ENCODE data around the gene PLA2G2D.

The PLA2G2D gene

DNA sequence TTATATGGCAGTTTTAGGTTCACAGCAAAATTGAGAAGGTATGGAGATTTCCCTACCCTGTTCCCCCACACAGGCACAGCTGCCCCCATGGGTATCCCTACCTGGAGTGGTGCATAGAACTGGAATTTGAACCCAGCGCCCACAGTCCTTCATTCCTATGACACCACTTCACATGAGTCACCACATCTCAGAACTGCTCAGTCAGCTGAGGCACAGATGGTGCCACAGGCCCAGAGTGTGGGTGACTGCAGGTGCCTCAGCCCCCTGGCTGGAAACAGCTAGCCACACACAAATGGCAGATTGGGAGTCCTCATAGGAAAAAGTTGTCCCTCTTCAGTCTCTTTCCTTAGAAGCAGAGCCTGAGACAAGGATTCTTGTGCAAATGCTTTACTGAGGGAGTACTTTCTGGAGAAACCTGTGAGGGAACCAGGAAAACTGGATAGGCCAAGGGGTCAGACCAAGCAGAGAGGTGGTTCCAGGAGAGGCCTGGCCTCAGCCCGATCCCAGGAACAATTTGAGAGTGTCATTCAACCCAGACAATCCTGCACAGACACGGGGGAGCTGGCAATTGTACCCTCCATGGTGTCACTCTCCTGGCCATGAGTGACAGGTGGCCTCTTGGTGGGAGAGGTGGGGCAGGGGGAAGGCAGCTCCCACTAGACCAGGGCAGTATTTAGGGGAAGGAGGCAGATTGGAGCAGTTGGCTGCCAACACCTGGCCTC, 6.9 kb downstream of the PLA2G2D start:
- no peak for DNase-seq

DNA sequence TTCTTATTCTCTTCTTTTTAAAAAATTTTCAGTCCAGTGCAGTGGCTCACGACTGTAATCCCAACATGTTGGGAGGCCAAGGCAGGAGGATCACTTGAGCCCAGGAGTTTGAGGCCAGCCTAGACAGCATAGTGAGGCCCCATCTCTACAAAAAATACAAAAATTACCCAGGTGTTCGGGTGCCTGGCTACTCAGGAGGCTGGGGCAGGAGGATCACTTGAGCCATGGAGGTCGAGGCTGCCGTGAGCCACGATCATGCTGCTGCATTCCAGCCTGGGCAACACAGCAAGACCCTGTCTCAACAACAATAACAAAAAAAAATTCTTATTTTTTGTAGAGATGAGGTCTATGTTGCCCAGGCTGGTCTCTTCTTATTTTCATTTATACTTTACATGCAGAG, 7.9 kb downstream of the PLA2G2D start:
- no peak for DNase-seq

DNA sequence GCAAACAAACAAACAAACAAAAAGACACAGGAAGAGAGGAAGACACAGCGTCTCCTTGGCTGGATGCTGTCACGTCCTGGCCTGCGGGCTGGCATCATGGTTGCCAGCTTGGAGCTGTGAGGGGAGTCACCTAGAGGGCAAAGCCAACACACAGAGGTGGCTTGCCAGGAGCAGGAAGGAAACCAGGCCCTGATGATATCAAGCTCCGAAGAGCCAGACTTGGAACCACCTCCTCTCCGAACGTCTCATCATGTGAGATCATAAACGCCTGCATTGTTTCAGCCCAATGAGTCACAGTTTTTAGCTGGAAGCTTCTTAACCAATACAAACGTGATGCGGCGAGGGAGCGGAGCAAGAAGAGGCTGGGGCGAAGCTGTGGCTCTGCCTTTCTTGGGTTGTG, 8.7 kb downstream of the PLA2G2D start:
- DNase-seq, result no peak

DNA sequence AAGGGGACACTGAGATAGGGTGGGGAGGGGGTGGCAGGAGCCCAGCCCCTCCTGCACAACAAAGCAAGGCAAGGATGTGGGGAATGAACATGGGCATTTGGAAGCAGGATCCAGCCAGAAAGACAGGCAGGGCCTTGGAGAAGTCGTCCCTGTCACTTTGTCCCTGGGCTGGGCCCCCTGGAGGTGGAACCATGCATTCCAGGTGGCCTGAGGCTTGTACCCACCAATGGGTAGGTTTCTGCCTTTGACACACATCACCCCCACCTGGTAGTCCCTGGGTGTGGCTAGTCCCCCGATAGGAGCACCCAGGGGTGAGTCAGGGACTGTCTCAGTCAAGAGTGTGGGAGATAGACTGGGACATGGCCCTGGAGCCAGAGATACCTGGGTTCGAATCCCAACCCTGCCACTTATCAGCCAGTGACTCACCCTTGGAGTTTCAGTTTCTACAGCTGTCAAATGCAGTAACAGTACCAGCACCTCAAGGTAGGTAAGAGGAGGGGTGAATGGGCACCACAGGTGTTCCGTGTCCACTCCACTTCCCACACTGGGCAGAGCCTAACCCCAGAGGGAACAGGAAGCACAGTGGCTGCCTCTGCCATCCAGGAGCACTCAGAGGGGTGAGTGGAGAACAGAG, 10.0 kb downstream of the PLA2G2D start:
- DNase-seq, result no peak

DNA sequence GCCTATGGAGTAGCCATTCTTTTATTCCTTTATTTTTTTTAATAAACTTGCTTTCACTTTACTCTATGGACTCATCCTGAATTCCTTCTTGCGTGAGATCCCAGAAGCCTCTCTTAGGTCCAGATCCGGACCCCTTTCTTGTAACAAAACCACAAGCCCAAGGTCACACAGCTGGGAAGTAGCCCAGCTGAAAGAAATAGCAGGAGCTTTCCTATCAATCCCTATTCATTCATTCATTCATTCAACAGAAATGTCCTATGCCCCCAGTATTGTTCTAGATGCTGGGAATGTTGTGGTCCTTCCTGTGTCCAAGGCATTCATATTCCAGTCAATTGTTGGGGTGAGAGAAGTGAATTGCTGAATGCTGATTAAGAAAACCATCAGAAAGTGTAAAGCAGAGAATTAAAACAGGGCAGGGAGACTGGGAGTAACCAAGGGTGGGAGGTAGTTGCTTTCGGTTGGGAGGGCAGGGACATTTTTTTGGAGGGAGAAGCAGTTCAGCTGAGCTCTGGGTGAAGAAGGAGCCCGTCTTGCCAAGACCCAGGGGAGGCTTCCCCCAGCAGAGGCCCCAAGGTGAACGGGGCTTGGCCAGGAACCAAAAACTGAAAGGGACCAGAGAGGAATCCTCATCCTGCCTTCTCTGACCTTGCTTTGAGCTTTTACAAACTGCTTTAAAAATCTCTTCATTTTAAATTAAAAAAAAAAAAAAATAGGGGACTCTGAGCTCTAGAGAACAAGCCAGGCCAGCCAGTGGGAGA, 10.8 kb downstream of the PLA2G2D start:
- DNase-seq, result no peak

DNA sequence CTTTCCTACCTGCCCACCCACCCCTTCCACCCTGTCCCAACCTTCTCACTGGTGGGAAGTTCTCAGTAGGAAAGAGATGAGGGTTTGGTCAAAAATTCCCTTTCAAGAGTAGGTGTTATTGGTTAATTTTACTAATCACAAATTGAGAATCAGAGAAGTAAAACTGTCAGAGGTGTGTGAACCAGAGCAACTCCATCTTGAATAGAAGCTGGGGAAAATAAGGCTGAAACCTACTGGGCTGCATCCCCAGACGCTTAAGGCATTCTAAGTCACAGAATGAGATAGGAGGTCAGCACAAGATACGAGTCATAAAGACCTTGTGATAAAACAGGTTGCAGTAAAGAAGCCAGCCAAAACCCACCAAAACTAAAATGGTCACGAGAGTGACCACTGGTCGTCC, 11.5 kb downstream of the PLA2G2D start:
- no peak for DNase-seq

DNA sequence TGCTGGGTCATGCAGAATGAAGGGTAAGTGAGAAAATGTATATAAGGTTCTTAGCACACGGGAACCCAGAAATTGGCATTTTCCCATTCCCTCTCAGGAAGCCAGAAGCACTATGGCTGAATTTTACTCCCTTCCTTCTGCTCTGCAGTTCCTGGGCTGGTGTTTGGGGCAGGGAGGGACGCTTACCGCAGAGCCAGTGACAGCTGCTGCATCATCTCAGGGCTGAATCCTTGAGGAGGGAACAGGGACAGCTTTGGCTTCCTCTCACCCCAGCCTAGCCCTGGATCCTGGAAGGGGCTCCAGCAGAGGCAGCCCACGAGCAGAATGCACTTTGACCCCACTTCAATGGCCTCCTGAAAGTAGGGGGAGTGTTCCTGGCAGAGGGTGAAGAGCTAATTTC, 12.0 kb downstream of the PLA2G2D start:
- DNase-seq, result no peak

DNA sequence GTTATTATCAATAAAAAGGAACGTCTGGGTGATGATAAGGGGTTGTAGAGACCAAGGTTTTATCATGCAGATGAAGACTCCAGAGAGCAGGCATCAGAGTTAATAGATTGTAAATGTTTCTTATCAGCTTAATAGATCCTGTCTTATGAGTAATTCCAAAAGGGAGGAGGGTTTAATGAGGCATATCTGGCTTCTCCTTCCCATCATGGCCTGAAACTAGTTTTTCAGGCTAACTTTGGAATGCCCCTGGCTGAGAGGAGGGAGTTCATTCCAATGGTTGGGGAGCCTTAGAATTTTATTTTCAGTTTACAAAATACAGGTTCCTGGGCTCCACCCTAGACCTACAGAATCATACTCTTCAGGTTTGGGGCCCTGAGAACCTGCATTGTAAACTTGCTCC, 13.5 kb downstream of the PLA2G2D start:
- DNase-seq, result no peak

DNA sequence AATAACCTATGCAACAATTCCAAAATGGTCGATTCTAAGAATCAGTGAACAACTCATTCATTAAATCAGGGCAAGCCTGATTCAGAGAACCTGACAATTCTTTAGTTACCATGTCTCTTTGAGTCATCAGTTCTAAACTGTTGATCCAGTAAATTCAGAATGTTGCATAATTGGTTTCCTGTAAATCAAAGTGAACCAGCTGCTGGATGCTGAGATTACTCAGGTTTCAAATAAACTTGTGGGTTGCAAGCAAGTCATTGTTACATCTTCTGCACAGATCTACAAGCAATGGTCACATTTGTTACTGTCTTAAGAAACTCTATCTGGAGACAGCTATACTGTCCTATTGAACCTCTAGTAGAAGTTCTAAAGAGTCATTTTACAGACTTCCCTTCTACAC, 16.5 kb downstream of the PLA2G2D start:
- DNase-seq, result no peak

DNA sequence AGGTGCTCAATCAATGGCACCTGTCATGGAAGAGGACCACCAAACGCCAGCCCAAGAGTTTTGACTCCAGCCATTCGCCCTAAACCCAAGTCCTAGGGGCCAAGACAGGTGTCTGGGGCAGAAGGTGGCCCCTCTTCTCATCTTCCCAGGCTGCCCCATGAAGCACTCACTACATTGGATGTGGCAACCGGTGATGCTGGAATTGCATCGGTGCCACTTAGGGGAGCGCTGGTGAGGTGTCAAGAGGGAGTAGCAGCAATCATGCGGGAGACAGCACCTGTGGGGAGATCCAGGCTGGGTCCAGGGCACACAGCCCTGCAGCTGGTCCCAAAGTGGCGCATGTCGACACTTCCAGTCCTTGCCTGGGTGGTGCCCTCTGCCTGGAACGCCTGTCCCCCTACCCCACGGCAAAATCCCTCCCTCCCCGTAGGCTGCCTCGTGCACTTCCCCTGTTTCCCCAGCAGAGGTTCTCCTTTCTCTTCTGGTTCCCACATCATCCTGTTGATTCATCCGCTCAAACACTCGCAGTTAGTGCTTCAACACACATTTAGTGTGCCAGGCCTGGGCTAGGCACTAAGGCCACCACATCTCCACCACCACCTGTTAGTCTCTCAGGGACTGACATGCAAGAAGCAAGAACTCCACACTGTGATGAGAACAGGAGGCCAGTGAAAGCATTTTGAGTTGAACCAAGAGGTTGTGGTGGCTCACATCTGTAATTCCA, 18.5 kb downstream of the PLA2G2D start:
- peak; percentile 23 to 44 for DNase-seq

DNA sequence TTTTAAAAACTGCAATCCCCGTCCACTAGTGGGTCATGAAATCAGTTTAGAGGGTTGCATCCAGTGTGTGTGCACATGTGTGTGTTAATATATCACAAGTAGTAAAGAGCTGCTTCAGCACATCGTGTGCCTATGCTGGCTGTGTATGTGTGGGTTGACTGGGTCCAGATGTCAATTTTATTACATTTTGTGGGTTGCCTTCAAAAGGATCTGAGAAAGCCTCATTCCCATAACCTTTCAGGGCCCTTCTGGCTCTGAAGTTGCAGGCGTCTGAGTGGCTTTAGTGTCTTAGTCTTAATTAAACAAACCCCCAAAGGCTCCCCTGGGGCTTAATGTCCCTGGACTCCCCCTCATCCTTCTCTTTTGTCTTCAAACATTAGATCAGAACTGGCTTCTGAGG, 19.8 kb downstream of the PLA2G2D start:
- DNase-seq, result no peak

DNA sequence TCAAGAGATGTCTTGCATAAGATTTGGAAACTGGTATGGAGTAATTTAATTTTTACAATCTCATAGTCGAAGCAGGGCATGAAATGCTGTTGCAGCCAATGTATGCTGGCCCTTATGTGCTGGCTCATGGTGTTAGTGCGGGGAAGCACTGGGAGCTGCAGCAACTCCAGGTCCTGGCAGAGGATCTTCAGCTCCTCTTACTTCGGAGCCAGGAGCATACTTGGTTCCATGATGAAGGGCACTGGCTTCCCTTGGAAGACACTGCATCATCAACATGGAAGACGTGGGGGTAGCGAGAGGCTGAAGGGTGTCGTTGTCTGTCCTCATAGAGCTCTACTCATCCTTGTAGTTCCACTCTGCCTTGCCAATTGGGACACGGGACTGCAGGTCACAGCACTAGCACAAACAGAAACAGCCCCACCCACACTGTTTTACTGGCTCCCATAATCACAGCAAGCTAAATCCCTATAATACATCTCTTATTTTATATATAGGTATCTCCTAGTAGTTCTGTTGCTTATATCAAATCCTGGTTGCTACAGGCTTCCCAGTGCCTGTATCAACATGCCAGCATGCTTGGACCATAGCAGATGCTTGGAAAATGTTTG, 22.4 kb downstream of the PLA2G2D start:
- no peak for DNase-seq

DNA sequence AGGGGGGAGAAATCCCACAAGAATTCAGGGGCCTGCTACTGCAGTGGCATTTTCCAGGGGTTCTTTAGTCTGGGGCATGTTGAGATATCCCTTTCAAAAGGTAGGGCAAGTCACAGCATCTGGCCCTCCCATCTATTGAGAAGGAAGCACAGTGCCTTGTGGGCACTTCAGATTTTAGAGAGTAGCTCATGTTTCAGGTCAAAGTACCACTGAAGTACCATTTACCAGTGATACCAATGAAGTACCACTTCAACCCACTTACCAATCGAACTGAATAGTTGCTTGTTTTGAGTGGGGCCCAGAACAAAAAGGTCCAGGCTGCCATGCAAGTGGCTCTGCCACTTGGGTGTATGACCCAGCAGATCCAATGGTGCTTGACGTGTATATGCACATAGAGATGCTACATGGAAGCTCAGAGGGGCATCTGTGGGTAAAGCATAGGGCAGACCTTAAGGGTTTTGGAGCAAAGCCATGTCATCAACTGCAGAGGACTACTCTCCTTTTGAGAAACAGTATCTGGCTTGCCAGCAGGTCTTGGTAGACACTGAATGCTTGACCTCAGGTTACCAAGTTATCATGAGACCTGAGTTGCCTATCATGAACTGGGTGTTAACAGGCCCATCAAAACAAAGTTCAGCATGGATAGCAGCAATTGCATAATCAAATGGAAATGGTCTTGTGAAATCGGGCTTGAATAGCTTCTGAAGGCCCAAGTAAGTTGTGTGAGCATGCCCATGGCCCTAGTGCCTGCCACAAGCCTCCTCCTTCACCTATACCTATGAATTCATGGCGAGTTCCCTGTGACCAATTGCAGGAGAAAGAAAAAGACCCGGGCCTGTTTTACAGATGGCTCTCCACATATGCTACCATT, 23.5 kb downstream of the PLA2G2D start:
- no peak for DNase-seq

DNA sequence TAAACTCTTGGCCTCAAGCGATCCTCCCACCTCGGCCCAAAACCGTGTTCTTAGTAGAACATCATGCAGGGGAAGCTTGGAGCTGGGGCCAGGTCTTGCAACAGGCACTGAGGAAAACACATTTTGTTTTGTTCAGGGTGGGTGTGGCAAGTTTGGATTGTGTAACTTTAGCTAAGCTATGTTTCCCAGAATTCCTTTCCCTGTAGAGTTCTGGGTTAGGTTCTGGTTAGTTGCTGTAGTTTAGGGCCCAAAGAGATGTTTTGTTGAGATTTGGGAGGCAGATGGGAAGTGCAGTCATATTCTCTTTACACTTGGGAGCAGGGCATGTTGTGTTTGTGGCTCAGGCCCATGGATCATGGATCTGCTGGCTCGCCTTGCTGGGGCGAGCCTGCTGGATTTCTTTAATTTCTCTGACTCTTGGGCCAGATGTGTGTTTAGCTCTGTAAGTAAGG, 25.4 kb downstream of the PLA2G2D start:
- no peak for DNase-seq

DNA sequence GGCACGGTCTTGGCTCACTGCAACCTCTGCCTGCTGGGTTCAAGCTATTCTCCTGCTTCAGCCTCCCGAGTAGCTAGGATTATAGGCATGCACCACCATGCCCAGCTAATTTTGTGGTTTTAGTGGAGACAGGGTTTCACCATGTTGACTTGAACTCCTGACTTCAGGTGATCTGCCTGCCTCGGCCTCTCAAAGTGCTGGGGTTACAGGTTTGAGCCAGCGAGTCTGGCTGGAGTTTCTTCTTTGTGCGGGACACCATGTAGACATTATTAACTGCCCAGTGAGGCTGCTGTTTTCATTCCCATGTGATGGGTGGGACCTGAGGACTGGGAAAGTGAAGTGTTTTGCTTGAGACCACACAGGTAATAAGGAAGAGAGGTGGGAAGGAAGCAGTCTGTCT, 26.0 kb downstream of the PLA2G2D start:
- no peak for DNase-seq

DNA sequence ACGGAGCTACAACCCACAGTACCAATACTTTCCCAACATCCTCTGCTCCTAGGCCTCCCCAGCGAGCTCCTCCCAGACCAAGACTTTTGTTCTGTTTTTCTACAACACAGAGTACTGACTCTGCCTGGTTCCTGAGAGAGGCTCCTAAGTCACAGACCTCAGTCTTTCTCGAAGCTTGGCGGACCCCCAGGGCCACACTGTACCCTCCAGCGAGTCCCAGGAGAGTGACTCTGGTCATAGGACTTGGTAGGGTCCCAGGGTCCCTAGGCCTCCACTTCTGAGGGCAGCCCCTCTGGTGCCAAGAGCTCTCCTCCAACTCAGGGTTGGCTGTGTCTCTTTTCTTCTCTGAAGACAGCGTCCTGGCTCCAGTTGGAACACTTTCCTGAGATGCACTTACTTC, 28.7 kb downstream of the PLA2G2D start:
- no peak for DNase-seq

DNA sequence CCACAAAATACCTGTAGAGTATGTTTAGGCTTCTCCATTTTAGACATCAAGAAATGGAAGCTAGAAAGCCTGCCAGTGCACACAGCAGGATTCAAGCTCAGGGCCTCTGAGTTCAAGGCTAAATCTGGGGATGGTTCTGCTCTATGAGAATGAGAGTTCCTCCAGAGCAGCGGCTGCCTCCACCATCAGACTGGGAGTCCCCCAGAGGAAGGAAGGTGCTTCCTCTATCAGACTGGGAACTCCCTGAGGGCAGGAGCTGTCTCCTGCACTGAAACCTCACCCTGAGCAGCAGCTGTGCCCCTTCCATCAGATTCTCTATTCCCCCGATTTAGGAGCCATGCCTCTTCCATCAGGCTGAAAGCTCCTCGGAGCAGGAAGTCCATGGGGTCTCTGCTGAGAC, 29.2 kb downstream of the PLA2G2D start:
- DNase-seq, result no peak

DNA sequence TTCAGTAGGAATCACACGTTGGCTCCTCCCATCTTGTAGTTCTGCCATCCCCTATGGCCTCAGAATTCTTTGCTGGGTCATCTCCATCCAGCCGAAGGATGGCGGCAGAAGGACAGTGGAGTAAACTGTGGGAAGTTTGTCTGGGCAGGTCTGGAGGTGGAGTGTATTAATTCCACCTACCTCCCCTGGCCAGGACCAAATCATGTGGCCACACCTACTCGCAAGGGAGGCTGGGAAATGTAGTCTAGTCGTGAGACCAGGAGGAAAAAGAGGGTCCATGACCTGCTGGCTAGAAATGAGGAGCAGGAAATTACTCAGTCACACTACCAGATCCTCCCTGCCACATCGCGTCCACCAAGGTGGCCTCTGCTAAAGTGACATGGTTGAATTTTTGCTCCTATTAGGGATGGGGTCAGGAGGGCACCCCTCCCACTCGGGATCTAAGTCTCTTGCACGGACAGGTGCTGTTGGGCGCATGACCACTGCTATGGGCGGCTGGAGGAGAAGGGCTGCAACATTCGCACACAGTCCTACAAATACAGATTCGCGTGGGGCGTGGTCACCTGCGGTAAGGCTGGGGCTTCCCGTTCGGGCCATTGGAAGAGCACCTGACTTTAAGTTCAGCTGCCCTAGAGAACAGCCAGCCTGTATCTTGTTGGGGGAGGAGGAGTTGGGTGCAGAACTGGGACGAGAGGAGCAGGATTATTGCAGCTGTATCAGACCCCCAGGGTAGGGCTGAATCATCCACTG, 29.8 kb downstream of the PLA2G2D start:
- no peak for DNase-seq

DNA sequence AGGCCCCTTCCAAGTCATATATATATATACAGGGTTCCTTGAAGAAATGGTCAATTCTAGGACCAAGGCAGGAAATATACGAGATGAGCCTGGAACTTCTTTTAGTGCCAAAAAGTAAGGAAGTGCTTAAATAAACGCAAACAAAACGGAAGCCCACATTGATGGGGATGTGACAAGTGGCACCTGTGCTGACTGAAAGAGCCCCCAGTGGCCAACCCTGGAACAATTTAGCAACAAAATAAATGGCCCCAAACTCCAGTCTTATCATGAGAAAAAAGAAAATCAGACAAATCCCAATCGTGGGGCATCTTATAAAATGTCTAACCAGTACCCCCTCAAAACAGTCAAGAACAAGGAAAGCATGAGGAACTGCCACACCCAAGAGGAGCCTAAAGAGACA, 31.7 kb downstream of the PLA2G2D start:
- no peak for DNase-seq

DNA sequence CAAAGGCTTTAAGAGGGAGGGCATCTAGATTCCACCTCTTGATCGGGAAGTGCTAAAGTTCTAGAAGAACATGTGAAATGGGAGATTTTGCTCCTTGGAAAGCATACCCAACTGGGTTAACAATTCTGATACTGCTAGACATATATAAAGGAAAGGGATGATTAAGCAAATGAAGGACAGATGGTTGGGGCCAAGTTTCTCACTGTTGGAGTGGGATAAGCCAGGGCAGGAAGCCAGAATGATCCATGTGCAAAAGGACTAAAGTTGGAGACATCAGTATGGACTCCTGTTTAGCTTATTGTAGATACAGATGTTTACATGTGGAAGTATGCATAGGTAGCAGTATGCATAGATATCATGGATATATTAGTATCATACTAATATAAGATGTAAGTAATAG, 32.5 kb downstream of the PLA2G2D start:
- no peak for DNase-seq
